Measurements from ENCODE around the gene SLC25A21. TPM values are rescaled to one million over a fixed set of nuclear protein-coding genes. Genes with fewer than 3 reads are reported as not detected.

Gene SLC25A21
- total and polyA plus RNA-seq, 7 donors = 0.13 to 1.5 (median 1.1) TPM; not detected in 2

- WGBS, 2 donors = 95 to 98% methylated on average over 2 of the region's 2 CpGs
- intact Hi-C loops (cut with DNase I) = no loop called here
These were observed 117.5 kb downstream of the SLC25A21 start for GRCh38 chr14:37054869-37055268.

GRCh38 chr14:37054144-37054543 lies 118.3 kb downstream of the SLC25A21 start:
- H3K36me3 ChIP-seq = no peaks in the 10 kb centered on the region
- H3K9me3 ChIP-seq = peaks cover 0 to 3% (median 0%) of the 10 kb centered on the region in 4 donors
- H3K4me3 ChIP-seq = no peak overlapping the region
- no peak for DNase-seq
- H3K4me1 ChIP-seq = no peaks in the 10 kb centered on the region
- no peak overlapping the region for H3K27ac ChIP-seq
- H3K27me3 ChIP-seq = no peaks in the 10 kb centered on the region
- TF ChIP-seq CTCF (IDR thresholded peaks at IDR 0.05) (no peak), POLR2A (IDR thresholded peaks at IDR 0.05) (no peak), POLR2AphosphoS5 (IDR thresholded peaks at IDR 0.05) (no peak), EP300 (IDR thresholded peaks at IDR 0.05) (no peak)
- intact Hi-C loops (cut with DNase I) = no loop called here

More at GRCh38 chr14:37054869-37055268, 117.5 kb downstream of the SLC25A21 start:
- Histone ChIP-seq H3K36me3 (no peaks in the 10 kb centered on the region), H3K27ac (no peak overlapping the region), H3K4me1 (no peaks in the 10 kb centered on the region), H3K9me3 (peaks cover 0 to 3% (median 0%) of the 10 kb centered on the region in 4 donors), H3K4me3 (no peak overlapping the region), H3K27me3 (no peaks in the 10 kb centered on the region)
- TF ChIP-seq CTCF (IDR thresholded peaks at IDR 0.05) = no peak
- TF ChIP-seq EP300 (IDR thresholded peaks at IDR 0.05) = no peak
- DNase-seq = no peak

DNA sequence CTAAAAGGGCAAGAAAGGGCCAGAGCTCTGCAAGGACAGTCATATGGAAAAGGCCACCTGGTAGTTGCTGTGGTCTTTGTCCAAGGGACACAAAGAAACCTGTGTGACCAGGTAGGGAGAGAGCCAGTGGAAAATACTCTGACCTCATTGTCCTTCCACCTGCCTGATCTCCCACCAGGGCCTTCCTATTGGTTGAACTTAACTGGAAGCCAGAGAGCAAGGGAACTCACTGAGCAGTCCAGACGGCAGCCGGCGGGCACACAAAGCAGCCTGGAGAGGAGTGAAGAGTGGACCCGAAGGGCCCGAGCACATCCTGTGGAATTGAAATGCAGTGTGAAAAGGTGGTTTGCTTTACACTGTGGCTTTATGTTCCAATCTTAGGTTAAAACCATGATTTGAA lies 120.7 kb downstream of the SLC25A21 start:
- no peak for DNase-seq
- Histone ChIP-seq H3K27ac (no peak overlapping the region), H3K9me3 (peaks cover 0 to 3% (median 0%) of the 10 kb centered on the region in 4 donors), H3K4me3 (no peak overlapping the region), H3K27me3 (no peaks in the 10 kb centered on the region), H3K36me3 (no peaks in the 10 kb centered on the region), H3K4me1 (no peaks in the 10 kb centered on the region)
- TF ChIP-seq POLR2AphosphoS5 (IDR thresholded peaks at IDR 0.05) = no peak
- TF ChIP-seq CTCF (IDR thresholded peaks at IDR 0.05) = no peak
- no peak for TF ChIP-seq EP300 (IDR thresholded peaks at IDR 0.05)
- no peak for TF ChIP-seq POLR2A (IDR thresholded peaks at IDR 0.05)
- 88 to 95% methylated on average over 5 of the region's 5 CpGs for WGBS, 2 donors
- intact Hi-C loops (cut with DNase I) = no loop called here

- DNase-seq = no peak
- 87% methylated on average over 2 of the region's 2 CpGs for WGBS, 2 donors
- TF ChIP-seq POLR2A (IDR thresholded peaks at IDR 0.05) = no peak
- no peak for TF ChIP-seq EP300 (IDR thresholded peaks at IDR 0.05)
- no peak for TF ChIP-seq POLR2AphosphoS5 (IDR thresholded peaks at IDR 0.05)
- TF ChIP-seq CTCF (IDR thresholded peaks at IDR 0.05) = no peak
- H3K4me3 ChIP-seq = no peak overlapping the region
- H3K36me3 ChIP-seq = no peaks in the 10 kb centered on the region
- no peak overlapping the region for H3K27ac ChIP-seq
- intact Hi-C loops (cut with DNase I) = no loop called here
- H3K4me1 ChIP-seq = no peaks in the 10 kb centered on the region
- peaks cover 0 to 3% (median 0%) of the 10 kb centered on the region in 4 donors for H3K9me3 ChIP-seq
- no peaks in the 10 kb centered on the region for H3K27me3 ChIP-seq
These were observed 121.3 kb downstream of the SLC25A21 start for GRCh38 chr14:37051153-37051552.

- Histone ChIP-seq H3K4me3 (no peak overlapping the region), H3K4me1 (no peaks in the 10 kb centered on the region), H3K9me3 (no peaks in the 10 kb centered on the region), H3K27me3 (no peaks in the 10 kb centered on the region), H3K36me3 (no peaks in the 10 kb centered on the region), H3K27ac (no peak overlapping the region)
- TF ChIP-seq POLR2AphosphoS5 (IDR thresholded peaks at IDR 0.05) (no peak), POLR2A (IDR thresholded peaks at IDR 0.05) (no peak), CTCF (IDR thresholded peaks at IDR 0.05) (no peak), EP300 (IDR thresholded peaks at IDR 0.05) (no peak)
- no peak for DNase-seq
- intact Hi-C loops (cut with DNase I) = no loop called here
These were observed 123.7 kb downstream of the SLC25A21 start for GRCh38 chr14:37048666-37049071.
